GM12875 (cell line): ENCODE measurements around the gene RBMXL2.

ENCODE experiments used
- H3K4me3 ChIP-seq: one replicate; pipeline ENCODE4 v1.5.1; 2011; ENCODE audit warnings: low read depth, low read length, control low read depth
- CTCF ChIP-seq: IDR thresholded peaks from 2 replicates; pipeline ENCODE4 v1.5.1; 2011; ENCODE audit warnings: low read depth, mild to moderate bottlenecking, control low read depth, inconsistent platforms, low read length, moderate library complexity, borderline replicate concordance; ENCODE audit not compliant: insufficient read depth

RBMXL2 gene

GRCh38 chr11:7098235-7098832 is 9.5 kb downstream of the RBMXL2 start:
- H3K4me3 ChIP-seq, result no peak overlapping the region
- TF ChIP-seq CTCF, result peak; percentile 46; the same call in 1 of the 2 replicates

DNA sequence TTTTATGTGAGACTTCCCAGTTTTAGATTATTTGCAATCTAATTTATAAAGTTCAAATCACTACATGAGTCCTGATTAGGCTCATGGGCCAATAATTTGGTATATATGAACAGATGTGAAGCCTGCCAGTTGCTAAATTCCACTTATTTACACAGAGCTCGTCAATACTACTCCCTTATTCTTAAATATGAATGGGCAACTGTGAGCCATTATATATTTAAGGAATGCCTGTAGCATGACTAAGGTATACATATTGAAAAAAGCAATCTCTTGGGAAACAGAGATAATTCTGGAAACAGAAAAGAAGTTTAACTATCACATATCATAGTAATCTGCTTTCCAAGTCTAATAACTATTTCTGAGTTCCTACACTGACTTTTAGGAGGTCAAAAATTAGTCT is 27.0 kb downstream of the RBMXL2 start:
- TF ChIP-seq CTCF, result no peak
- no peak overlapping the region for H3K4me3 ChIP-seq

DNA sequence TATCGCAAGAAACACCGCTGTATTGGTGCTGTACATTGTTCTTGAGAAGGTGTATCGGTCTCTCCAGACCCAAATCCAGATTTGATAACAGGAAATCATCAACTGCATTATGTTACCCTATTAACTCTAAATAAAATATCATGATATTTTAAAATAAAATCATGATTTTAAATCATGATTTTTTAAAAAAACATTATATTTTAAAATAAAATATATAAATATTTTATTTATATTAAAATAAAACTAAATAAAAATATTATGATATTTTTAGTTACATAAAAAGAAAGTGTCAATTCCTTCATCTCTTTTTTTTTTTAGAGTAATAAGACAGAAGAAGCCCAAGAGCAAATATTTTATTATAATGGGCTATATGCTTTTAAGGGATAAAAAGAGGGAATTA is 27.6 kb downstream of the RBMXL2 start:
- TF ChIP-seq CTCF, result no peak

GRCh38 chr11:7138051-7138450 is 49.3 kb downstream of the RBMXL2 start:
- H3K4me3 ChIP-seq, result no peak overlapping the region
- TF ChIP-seq CTCF, result no peak

More for the DNA sequence above, 27.6 kb downstream of the RBMXL2 start:
- H3K4me3 ChIP-seq, result no peak overlapping the region
